Brain microvascular endothelial cell (primary cell): Measurements from ENCODE around the gene CAMTA1.

ENCODE experiments used
- DNase-seq: peaks from one replicate; pipeline ENCODE4 v3.0.0-alpha.2; 2020
- H3K27ac ChIP-seq: fragments of 250-450 bp; sonication (Bioruptor Pico); 2 replicates; pipeline ENCODE4 v1.5.1; 2020; ENCODE audit warnings: mild to moderate bottlenecking, moderate library complexity
- H3K27me3 ChIP-seq: fragments of 250-450 bp; sonication (Bioruptor Pico); replicated peaks from 2 replicates; pipeline ENCODE4 v1.5.1; 2020; ENCODE audit warnings: mild to moderate bottlenecking
- H3K36me3 ChIP-seq: fragments of 250-450 bp; sonication (Bioruptor Pico); replicated peaks from 2 replicates; pipeline ENCODE4 v1.5.1; 2020; ENCODE audit warnings: mild to moderate bottlenecking
- H3K4me3 ChIP-seq: 2 replicates; pipeline ENCODE4 v1.5.1; 2011; ENCODE audit warnings: low read depth, mild to moderate bottlenecking, control low read depth, low read length, moderate library complexity
- CTCF ChIP-seq: IDR thresholded peaks from 2 replicates; pipeline ENCODE4 v1.5.1; 2011; ENCODE audit warnings: low read depth, mild to moderate bottlenecking, moderate library complexity, low read length, control low read depth, inconsistent platforms; ENCODE audit errors: missing control alignments
- in situ Hi-C: cut with HindIII; loops from 2 replicates; pipeline ENCODE4 v1.10.0; 2017; ENCODE audit warnings: low sequenced_read_pairs, low pct_ligation_motif_present

CAMTA1 gene

GRCh38 chr1:7505771-7506453 lies 720.7 kb downstream of the CAMTA1 start:
- Histone ChIP-seq H3K27me3 (no peaks in the 10 kb centered on the region), H3K36me3 (no peaks in the 10 kb centered on the region), H3K27ac (no peak overlapping the region), H3K4me3 (no peak overlapping the region)
- no peak for TF ChIP-seq CTCF
- DNase-seq = no peak
- in situ Hi-C loops = no loop called here

- Histone ChIP-seq H3K27me3 (no peaks in the 10 kb centered on the region), H3K27ac (no peak overlapping the region), H3K36me3 (no peaks in the 10 kb centered on the region), H3K4me3 (no peak overlapping the region)
- TF ChIP-seq CTCF = no peak
- DNase-seq = no peak
- in situ Hi-C loops = no loop called here
These were observed 721.4 kb downstream of the CAMTA1 start for GRCh38 chr1:7506454-7507284.

- no peak overlapping the region for H3K27ac ChIP-seq
- no peaks in the 10 kb centered on the region for H3K36me3 ChIP-seq
- no peaks in the 10 kb centered on the region for H3K27me3 ChIP-seq
- in situ Hi-C loops = no loop called here
- H3K4me3 ChIP-seq = no peak overlapping the region
- no peak for TF ChIP-seq CTCF
- no peak for DNase-seq
These were observed 722.2 kb downstream of the CAMTA1 start for GRCh38 chr1:7507285-7508019.

DNA sequence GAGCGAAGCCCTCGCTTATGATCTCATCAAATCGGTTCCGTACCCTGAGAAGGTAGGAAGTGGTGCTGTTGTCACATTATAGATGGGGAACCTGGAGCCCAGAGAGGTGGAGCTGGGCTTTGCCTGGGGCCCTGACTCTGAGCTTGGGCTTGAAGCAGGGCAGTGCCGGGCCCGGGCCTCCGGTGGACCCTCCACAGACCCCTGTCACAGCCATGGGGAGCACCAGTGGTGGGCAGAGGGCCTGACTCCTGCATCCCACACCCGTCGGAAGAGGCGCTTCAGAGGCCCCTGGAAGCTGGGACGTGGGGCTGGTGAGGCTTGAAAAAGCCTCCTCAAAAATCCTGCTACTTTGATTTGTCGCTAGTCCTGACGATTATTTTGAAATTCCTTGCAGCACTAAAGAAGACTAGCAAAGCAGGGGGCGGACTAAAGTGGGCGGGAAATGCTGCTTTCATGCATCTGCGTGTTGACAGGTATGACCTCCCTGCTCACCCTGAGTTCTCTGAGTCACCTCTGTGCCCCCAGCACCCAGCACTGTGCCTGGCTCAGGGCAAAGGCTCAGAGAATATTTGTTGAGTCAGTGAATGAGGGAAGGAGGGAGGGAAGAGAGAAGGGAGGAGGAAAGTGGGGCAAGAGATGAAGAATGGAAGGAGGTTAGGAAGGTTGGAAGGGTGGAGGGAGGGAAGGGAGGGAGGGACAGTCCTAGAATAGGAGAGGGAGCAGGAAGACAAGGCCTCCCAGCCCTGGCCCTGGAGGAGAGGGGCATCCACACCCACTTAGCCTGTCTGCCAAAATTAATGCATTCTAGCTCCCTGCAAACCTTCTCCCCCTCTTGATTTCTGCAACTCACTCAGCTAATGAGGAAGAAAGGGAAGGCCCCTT lies 723.0 kb downstream of the CAMTA1 start:
- DNase-seq = no peak
- Histone ChIP-seq H3K27ac (no peak overlapping the region), H3K36me3 (no peaks in the 10 kb centered on the region), H3K27me3 (no peaks in the 10 kb centered on the region), H3K4me3 (no peak overlapping the region)
- in situ Hi-C loops = no loop called here
- TF ChIP-seq CTCF = no peak

- no peaks in the 10 kb centered on the region for H3K27me3 ChIP-seq
- no peak for TF ChIP-seq CTCF
- H3K4me3 ChIP-seq = no peak overlapping the region
- no peak for DNase-seq
- in situ Hi-C loops = no loop called here
- H3K36me3 ChIP-seq = no peaks in the 10 kb centered on the region
- H3K27ac ChIP-seq = no peak overlapping the region
These were observed 723.8 kb downstream of the CAMTA1 start for GRCh38 chr1:7508934-7509519.
